ENCODE results near the gene ATP10D.

The ATP10D gene

DNA sequence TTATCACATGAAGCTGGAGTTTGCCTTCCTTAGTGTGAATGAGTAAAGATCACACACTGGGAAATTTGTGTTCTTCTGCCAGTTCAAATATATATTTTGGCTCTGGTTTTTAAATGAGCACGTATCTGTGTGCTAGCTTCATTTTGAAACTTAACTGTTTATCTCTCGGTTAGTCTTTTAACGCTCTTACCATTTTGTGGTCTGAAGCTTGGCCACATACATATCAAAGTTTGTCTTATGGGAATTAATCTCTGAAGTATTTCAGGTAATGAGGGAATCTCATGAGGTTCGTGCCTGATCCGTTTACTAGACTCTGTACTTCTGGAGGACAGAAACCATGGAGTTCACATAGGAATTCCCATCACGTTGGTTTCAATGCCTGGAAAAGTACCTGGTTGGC lies 13.8 kb downstream of the ATP10D start:
- TF ChIP-seq, protein P1, sequence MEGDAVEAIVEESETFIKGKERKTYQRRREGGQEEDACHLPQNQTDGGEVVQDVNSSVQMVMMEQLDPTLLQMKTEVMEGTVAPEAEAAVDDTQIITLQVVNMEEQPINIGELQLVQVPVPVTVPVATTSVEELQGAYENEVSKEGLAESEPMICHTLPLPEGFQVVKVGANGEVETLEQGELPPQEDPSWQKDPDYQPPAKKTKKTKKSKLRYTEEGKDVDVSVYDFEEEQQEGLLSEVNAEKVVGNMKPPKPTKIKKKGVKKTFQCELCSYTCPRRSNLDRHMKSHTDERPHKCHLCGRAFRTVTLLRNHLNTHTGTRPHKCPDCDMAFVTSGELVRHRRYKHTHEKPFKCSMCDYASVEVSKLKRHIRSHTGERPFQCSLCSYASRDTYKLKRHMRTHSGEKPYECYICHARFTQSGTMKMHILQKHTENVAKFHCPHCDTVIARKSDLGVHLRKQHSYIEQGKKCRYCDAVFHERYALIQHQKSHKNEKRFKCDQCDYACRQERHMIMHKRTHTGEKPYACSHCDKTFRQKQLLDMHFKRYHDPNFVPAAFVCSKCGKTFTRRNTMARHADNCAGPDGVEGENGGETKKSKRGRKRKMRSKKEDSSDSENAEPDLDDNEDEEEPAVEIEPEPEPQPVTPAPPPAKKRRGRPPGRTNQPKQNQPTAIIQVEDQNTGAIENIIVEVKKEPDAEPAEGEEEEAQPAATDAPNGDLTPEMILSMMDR (IDR thresholded peaks at IDR 0.05; ENCODE audit: insufficient read depth, low read depth, low read length, missing control alignments) = no peak
- H3K4me3 ChIP-seq (ENCODE audit: low read depth, low read length) = peak overlapping the region; percentile 15; the same call in 1 of the 2 replicates
- no peak for DNase-seq (ENCODE audit: low read depth)

GRCh38 chr4:47499700-47500099 lies 14.6 kb downstream of the ATP10D start:
- DNase-seq (ENCODE audit: low read depth) = no peak
- H3K4me3 ChIP-seq (ENCODE audit: low read depth, low read length) = no peak overlapping the region; the same call in 1 of the 2 replicates
- TF ChIP-seq, protein P1 (IDR thresholded peaks at IDR 0.05; ENCODE audit: insufficient read depth, low read depth, low read length, missing control alignments) = no peak

DNA sequence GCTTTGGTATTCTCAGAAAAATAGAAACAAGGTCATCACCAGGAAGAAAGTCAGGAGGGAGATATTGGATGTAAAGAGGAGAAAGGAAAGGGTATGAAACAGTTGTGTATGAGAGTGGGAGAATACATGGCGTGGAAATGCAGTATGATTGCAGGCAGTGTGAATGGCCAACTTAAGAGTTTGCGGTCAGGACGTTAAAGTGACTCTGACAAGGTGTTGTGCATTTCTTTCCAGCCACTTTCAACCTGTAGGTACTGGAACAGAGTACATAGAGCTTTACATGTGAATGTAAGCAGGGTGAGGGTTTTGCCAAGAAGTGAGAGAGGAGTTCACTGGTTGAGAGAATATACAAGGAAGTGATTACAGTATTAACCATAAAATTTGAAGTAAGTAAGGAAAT lies 15.7 kb downstream of the ATP10D start:
- DNase-seq (ENCODE audit: low read depth) = no peak
- no peak overlapping the region for H3K4me3 ChIP-seq (ENCODE audit: low read depth, low read length)
- TF ChIP-seq, protein P1 (IDR thresholded peaks at IDR 0.05; ENCODE audit: insufficient read depth, low read depth, low read length, missing control alignments) = no peak

GRCh38 chr4:47505147-47505546 lies 20.1 kb downstream of the ATP10D start:
- H3K4me3 ChIP-seq (ENCODE audit: low read depth, low read length) = no peak overlapping the region
- TF ChIP-seq, protein P1 (IDR thresholded peaks at IDR 0.05; ENCODE audit: insufficient read depth, low read depth, low read length, missing control alignments) = no peak
- no peak for DNase-seq (ENCODE audit: low read depth)

- TF ChIP-seq, protein P1 (IDR thresholded peaks at IDR 0.05; ENCODE audit: insufficient read depth, low read depth, low read length, missing control alignments) = no peak
- DNase-seq (ENCODE audit: low read depth) = no peak
- H3K4me3 ChIP-seq (ENCODE audit: low read depth, low read length) = no peak overlapping the region
These were observed 20.6 kb downstream of the ATP10D start for GRCh38 chr4:47505666-47506065.

- TF ChIP-seq, protein P1 (IDR thresholded peaks at IDR 0.05; ENCODE audit: insufficient read depth, low read depth, low read length, missing control alignments) = no peak
- no peak overlapping the region for H3K4me3 ChIP-seq (ENCODE audit: low read depth, low read length)
- peak; percentile 82 for DNase-seq (ENCODE audit: low read depth)
These were observed 25.6 kb downstream of the ATP10D start for GRCh38 chr4:47510506-47511143.

DNA sequence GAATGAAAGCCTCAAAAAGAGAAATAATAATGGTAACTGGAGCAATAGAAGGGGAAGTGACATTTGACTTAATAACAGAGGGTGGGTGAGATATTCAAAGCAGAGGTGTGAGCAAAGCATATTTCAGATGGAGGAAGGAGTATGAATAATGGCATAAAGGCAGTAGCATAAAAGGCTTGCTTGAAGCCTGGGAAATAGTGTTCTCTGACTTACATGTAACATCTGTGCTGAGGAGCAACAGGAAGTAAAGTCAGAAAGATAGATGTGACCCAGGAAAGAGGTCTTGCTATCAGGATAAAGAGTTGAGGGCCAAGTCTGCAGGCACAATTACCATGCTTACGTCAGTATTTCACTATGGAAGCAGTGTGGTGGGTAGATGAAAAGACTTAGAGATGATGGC lies 28.4 kb downstream of the ATP10D start:
- no peak for DNase-seq (ENCODE audit: low read depth)
- TF ChIP-seq, protein P1 (IDR thresholded peaks at IDR 0.05; ENCODE audit: insufficient read depth, low read depth, low read length, missing control alignments) = no peak

More for the DNA sequence above, 28.4 kb downstream of the ATP10D start:
- H3K4me3 ChIP-seq (ENCODE audit: low read depth, low read length) = no peak overlapping the region

Measured in GM12865 (cell line).